ENCODE data around the gene ZCCHC10.

Gene ZCCHC10

DNA sequence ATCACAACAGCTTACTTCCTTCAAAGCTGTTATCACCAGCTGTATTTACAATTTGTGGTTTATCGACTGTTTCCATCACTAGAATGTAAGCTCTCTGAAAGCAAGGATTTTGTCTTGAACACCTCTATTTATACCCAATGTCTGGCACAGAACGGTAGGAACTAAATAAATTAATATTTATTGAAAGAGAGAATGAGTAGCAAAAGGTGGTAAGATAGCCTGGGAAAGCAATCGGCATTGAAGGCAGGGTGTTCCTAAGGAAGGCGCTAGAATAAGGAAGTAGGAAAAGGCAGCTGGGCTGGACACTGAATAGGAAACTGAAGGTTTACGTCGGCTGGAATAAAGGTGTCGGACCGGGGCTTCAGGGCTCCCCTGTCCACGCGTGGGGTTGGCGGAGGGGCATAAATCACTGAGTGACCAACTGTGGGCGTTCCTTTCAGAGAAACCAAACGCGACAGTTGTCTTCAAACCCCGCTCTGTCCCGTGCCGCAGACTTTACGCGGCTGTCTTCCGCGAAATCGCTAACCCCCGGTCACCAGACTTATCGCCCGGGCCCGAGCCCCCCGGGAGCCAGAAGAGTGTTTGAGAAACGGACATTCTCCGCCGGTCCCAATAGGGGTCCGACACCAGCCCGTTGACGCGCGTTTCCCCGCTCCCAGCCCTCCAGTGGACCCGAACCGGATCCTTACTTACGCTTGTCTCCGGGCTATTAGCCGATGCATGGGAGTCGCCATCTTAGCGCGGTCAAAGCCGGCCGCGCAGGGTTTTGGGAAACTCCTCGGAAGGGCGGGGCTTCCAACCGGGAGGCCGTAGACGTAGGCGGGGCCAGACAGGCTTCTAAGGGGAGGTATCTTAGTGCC, at the start of gene ZCCHC10:
ZCCHC10 (minus strand) TSS at position 746 of the 860 bp plus-strand sequence; CDS start at position 734, 12 bp downstream.
- TF ChIP-seq, protein P1, sequence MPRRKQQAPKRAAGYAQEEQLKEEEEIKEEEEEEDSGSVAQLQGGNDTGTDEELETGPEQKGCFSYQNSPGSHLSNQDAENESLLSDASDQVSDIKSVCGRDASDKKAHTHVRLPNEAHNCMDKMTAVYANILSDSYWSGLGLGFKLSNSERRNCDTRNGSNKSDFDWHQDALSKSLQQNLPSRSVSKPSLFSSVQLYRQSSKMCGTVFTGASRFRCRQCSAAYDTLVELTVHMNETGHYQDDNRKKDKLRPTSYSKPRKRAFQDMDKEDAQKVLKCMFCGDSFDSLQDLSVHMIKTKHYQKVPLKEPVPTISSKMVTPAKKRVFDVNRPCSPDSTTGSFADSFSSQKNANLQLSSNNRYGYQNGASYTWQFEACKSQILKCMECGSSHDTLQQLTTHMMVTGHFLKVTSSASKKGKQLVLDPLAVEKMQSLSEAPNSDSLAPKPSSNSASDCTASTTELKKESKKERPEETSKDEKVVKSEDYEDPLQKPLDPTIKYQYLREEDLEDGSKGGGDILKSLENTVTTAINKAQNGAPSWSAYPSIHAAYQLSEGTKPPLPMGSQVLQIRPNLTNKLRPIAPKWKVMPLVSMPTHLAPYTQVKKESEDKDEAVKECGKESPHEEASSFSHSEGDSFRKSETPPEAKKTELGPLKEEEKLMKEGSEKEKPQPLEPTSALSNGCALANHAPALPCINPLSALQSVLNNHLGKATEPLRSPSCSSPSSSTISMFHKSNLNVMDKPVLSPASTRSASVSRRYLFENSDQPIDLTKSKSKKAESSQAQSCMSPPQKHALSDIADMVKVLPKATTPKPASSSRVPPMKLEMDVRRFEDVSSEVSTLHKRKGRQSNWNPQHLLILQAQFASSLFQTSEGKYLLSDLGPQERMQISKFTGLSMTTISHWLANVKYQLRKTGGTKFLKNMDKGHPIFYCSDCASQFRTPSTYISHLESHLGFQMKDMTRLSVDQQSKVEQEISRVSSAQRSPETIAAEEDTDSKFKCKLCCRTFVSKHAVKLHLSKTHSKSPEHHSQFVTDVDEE (CRISPR knock-in tag; IDR thresholded peaks at IDR 0.05) = peak; percentile 31; the same call in 1 of the 2 replicates
- TF ChIP-seq RARB (CRISPR knock-in tag; IDR thresholded peaks at IDR 0.05) (no peak), ZNF8 (CRISPR knock-in tag; IDR thresholded peaks at IDR 0.05) (no peak), PPARA (CRISPR knock-in tag; IDR thresholded peaks at IDR 0.05; ENCODE audit: borderline replicate concordance) (no peak), ZC3H10 (CRISPR knock-in tag; IDR thresholded peaks at IDR 0.05) (no peak), ESRRG (CRISPR knock-in tag; IDR thresholded peaks at IDR 0.05) (no peak), ISL1 (CRISPR knock-in tag; IDR thresholded peaks at IDR 0.05) (no peak), BACH2 (CRISPR knock-in tag; IDR thresholded peaks at IDR 0.05; ENCODE audit: borderline replicate concordance) (no peak), ZFP30 (CRISPR knock-in tag; IDR thresholded peaks at IDR 0.05) (no peak), GLIS3 (CRISPR knock-in tag; IDR thresholded peaks at IDR 0.05) (peak; percentile 55; the same call in 1 of the 2 replicates)
- TF ChIP-seq, protein P2, sequence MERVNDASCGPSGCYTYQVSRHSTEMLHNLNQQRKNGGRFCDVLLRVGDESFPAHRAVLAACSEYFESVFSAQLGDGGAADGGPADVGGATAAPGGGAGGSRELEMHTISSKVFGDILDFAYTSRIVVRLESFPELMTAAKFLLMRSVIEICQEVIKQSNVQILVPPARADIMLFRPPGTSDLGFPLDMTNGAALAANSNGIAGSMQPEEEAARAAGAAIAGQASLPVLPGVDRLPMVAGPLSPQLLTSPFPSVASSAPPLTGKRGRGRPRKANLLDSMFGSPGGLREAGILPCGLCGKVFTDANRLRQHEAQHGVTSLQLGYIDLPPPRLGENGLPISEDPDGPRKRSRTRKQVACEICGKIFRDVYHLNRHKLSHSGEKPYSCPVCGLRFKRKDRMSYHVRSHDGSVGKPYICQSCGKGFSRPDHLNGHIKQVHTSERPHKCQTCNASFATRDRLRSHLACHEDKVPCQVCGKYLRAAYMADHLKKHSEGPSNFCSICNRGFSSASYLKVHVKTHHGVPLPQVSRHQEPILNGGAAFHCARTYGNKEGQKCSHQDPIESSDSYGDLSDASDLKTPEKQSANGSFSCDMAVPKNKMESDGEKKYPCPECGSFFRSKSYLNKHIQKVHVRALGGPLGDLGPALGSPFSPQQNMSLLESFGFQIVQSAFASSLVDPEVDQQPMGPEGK (CRISPR knock-in tag; IDR thresholded peaks at IDR 0.05; ENCODE audit: borderline replicate concordance) = no peak
- TF ChIP-seq, protein P3, sequence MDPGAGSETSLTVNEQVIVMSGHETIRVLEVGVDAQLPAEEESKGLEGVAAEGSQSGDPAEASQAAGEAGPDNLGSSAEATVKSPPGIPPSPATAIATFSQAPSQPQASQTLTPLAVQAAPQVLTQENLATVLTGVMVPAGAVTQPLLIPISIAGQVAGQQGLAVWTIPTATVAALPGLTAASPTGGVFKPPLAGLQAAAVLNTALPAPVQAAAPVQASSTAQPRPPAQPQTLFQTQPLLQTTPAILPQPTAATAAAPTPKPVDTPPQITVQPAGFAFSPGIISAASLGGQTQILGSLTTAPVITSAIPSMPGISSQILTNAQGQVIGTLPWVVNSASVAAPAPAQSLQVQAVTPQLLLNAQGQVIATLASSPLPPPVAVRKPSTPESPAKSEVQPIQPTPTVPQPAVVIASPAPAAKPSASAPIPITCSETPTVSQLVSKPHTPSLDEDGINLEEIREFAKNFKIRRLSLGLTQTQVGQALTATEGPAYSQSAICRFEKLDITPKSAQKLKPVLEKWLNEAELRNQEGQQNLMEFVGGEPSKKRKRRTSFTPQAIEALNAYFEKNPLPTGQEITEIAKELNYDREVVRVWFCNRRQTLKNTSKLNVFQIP (CRISPR knock-in tag; IDR thresholded peaks at IDR 0.05; ENCODE audit: borderline replicate concordance, low read depth) = no peak
- TF ChIP-seq, protein P4, sequence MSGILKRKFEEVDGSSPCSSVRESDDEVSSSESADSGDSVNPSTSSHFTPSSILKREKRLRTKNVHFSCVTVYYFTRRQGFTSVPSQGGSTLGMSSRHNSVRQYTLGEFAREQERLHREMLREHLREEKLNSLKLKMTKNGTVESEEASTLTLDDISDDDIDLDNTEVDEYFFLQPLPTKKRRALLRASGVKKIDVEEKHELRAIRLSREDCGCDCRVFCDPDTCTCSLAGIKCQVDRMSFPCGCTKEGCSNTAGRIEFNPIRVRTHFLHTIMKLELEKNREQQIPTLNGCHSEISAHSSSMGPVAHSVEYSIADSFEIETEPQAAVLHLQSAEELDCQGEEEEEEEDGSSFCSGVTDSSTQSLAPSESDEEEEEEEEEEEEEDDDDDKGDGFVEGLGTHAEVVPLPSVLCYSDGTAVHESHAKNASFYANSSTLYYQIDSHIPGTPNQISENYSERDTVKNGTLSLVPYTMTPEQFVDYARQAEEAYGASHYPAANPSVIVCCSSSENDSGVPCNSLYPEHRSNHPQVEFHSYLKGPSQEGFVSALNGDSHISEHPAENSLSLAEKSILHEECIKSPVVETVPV (CRISPR knock-in tag; IDR thresholded peaks at IDR 0.05) = no peak
- peak; percentile 100 for ATAC-seq

DNA sequence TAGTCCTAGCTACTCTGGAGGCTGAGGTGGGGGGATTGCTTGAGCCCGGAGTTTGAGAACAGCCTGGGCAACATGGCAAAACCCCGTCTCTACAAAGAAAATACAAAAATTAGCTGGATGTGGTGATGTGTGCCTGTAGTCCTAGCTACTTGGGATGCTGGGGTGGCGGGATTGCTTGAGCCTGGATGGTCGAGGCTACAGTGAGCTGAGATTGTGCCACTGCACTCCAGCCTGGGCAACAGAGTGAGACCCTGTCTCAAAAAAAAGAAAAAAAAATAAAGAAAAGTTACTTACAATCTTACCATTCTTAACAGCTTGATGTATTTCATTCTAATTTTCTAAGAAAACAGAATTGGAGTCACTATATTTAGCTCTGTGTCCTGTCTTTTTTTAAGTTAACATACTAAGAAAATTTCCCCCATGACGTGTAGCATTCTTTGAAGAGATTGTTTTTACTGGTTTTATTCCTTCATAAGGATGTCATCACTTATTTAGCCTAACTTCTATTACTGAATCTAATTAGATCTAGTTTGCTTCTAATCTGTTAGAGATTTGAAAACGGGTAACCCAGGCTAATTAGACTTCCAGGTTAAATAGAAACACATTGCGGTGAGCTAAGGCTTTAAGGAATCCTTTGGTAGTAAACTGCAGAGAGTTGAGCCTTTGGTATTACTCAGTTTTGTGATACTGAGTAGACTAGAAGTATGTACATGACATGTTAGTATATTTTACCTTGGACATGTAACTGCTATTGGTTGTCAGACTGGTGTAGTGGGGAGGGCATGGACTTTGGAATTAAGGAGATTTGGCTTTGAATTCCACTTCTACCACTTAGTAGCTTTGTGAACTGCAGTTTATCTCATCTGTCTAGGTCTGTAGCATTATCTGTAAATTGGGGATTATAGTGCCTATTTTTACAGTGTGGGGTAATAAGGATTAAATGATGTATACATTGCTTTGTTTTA, 49.5 kb upstream of the ZCCHC10 start:
- peak; percentile 80 for ATAC-seq
- TF ChIP-seq ZFP3 (CRISPR knock-in tag; IDR thresholded peaks at IDR 0.05) (no peak), TCF4 (CRISPR knock-in tag; IDR thresholded peaks at IDR 0.05; ENCODE audit: borderline replicate concordance) (no peak), ZC3H10 (CRISPR knock-in tag; IDR thresholded peaks at IDR 0.05) (no peak), ZFP30 (CRISPR knock-in tag; IDR thresholded peaks at IDR 0.05) (no peak), ZNF70 (CRISPR knock-in tag; IDR thresholded peaks at IDR 0.05) (no peak), PPARA (CRISPR knock-in tag; IDR thresholded peaks at IDR 0.05; ENCODE audit: borderline replicate concordance) (no peak), TOX (CRISPR knock-in tag; IDR thresholded peaks at IDR 0.05; ENCODE audit: borderline replicate concordance) (no peak), ZNF565 (CRISPR knock-in tag; conservative IDR thresholded peaks at IDR 0.05; ENCODE audit: low read depth) (no peak), BACH2 (CRISPR knock-in tag; IDR thresholded peaks at IDR 0.05; ENCODE audit: borderline replicate concordance) (no peak), GLIS3 (CRISPR knock-in tag; IDR thresholded peaks at IDR 0.05) (no peak)
- TF ChIP-seq, protein P3 (CRISPR knock-in tag; IDR thresholded peaks at IDR 0.05; ENCODE audit: borderline replicate concordance, low read depth) = no peak
- TF ChIP-seq, protein P4 (CRISPR knock-in tag; IDR thresholded peaks at IDR 0.05) = no peak
- TF ChIP-seq, protein P1 (CRISPR knock-in tag; IDR thresholded peaks at IDR 0.05) = no peak
- TF ChIP-seq, protein P2 (CRISPR knock-in tag; IDR thresholded peaks at IDR 0.05; ENCODE audit: borderline replicate concordance) = no peak

Measured in SK-N-SH treated with all-trans-retinoic acid at 6 μM for 48 hours (cell line).